Endothelial cell of umbilical vein (primary cell): ENCODE results near the gene HOXA3.

Experiments used
- EZH2 ChIP-seq: IDR thresholded peaks from 2 replicates; pipeline ENCODE4 v1.6.1; 2012; ENCODE audit warnings: borderline replicate concordance, low read depth, mild to moderate bottlenecking, moderate library complexity, low read length, inconsistent platforms; ENCODE audit not compliant: severe bottlenecking
- FOS ChIP-seq: IDR thresholded peaks from 2 replicates; pipeline ENCODE4 v1.6.1; 2011; ENCODE audit warnings: mild to moderate bottlenecking, low read length, moderate library complexity, borderline replicate concordance; ENCODE audit not compliant: insufficient read depth
- JUN ChIP-seq: IDR thresholded peaks from 2 replicates; pipeline ENCODE4 v1.6.1; 2011; ENCODE audit warnings: borderline replicate concordance, low read depth; ENCODE audit not compliant: insufficient read length, insufficient read depth
- MYC ChIP-seq: IDR thresholded peaks from one replicate; pipeline ENCODE4 v1.6.1; 2011; ENCODE audit warnings: mild to moderate bottlenecking, low read depth, low read length
- POLR2A ChIP-seq: IDR thresholded peaks from 2 replicates; pipeline ENCODE4 v1.6.1; 2012; ENCODE audit warnings: low read depth, mild to moderate bottlenecking, control low read depth, low read length
- POLR2AphosphoS5 ChIP-seq: IDR thresholded peaks from 2 replicates; pipeline ENCODE4 v1.6.1; 2012; ENCODE audit warnings: low read depth, mild to moderate bottlenecking, control low read depth, low read length, moderate library complexity; ENCODE audit not compliant: insufficient read depth
- TF ChIP-seq, protein P1 (sequence below), 2 donors: IDR thresholded peaks; 1 replicate in 1 of 2; 2 replicates in 1 of 2; pipeline ENCODE4 v1.5.1; 2011; ENCODE audit warnings: low read length in 2 of 2, mild to moderate bottlenecking in 2 of 2, moderate library complexity in 2 of 2, control low read depth in 1 of 2, inconsistent platforms in 1 of 2, low read depth in 1 of 2; ENCODE audit not compliant: insufficient read depth in 1 of 2; ENCODE audit errors: extremely low read depth in 1 of 2
- TF ChIP-seq, protein P2 (sequence below): IDR thresholded peaks from 2 replicates; pipeline ENCODE4 v1.6.1; 2011; ENCODE audit not compliant: insufficient read depth, insufficient read length

DNA sequence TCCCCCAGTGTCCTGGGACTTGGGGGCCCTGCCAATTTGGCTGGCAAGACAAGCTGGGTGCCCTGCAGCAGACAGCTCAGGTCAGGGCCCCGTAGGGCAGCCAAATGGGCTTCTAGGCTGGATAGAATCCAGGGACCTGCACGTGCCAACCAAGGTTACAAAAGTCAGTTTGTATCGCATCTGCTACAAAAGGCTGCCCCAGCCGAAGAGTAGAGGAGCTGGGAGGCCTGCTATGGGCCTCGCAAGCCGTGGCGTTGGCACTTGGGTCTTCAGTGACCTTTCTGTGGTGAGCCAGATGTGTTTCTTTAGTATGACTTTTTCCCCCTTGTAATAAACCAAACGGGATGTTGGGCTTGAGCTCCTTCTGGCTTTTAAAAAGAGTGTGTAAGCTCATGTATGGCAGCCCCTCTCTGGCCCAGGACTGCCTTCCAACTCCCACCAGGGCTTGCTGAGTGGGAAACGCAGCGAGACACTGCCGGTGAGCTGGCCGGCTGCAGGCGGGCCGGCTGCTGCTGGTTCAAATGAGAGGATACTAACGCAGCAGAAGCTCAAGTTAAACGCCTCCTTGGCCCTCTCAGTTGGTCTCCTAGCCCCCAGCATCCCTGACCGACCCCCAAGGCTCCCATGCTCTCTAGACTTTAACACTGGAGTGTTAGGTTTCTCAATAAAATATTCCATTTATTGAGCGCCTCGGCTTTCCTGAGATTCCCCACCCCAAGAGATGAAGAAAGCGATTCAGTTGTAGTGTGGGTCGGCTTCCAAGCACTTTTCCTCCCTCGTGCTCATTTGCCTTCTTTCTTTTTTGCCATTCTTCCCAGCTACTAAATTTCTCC is 24.8 kb upstream of the HOXA3 start:
- TF ChIP-seq, protein P1, sequence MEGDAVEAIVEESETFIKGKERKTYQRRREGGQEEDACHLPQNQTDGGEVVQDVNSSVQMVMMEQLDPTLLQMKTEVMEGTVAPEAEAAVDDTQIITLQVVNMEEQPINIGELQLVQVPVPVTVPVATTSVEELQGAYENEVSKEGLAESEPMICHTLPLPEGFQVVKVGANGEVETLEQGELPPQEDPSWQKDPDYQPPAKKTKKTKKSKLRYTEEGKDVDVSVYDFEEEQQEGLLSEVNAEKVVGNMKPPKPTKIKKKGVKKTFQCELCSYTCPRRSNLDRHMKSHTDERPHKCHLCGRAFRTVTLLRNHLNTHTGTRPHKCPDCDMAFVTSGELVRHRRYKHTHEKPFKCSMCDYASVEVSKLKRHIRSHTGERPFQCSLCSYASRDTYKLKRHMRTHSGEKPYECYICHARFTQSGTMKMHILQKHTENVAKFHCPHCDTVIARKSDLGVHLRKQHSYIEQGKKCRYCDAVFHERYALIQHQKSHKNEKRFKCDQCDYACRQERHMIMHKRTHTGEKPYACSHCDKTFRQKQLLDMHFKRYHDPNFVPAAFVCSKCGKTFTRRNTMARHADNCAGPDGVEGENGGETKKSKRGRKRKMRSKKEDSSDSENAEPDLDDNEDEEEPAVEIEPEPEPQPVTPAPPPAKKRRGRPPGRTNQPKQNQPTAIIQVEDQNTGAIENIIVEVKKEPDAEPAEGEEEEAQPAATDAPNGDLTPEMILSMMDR (IDR thresholded peaks at IDR 0.05; ENCODE audit: extremely low read depth in 1 of 2, insufficient read depth in 1 of 2, low read depth in 1 of 2, low read length in 2 of 2), result no peak
- TF ChIP-seq POLR2A, result no peak
- no peak for TF ChIP-seq EZH2
- TF ChIP-seq POLR2AphosphoS5, result no peak
- TF ChIP-seq FOS, result no peak
- TF ChIP-seq MYC, result no peak
- TF ChIP-seq, protein P2, sequence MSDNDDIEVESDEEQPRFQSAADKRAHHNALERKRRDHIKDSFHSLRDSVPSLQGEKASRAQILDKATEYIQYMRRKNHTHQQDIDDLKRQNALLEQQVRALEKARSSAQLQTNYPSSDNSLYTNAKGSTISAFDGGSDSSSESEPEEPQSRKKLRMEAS, result no peak
- TF ChIP-seq JUN, result no peak
